NCI-H524 treated with DMSO at 0.1 percent for 48 hours (cell line): ENCODE measurements around the gene TPBG.
"Not testable (repeated sequence)": the region's sequence is repeated elsewhere in the genome, so short reads cannot be mapped to it uniquely, and the experiment has no call there.

Source experiments
- DNase-seq: peaks from one replicate; lab custom pipeline; 2025; lab: John Stamatoyannopoulos, UW

TPBG gene

DNA sequence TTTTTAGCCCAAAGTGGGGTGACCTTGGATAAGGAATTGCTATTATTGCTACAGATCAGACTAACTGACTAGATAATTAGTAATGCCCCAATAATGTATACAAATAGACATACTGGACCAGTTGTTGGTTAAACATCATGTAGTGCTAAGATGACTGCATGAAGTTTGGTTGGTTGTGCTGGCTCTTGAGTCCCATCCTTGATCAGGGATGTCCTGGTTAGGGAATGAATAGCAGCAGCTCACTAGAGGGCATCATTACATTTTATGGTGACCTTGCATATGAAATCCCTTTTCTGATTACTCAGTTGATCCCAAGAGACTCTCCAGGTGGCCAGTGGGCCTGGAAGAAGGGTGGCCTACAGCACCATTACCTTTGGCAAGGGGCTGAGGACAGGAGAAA lies 10.9 kb downstream of the TPBG start:
- DNase-seq, result no peak

DNA sequence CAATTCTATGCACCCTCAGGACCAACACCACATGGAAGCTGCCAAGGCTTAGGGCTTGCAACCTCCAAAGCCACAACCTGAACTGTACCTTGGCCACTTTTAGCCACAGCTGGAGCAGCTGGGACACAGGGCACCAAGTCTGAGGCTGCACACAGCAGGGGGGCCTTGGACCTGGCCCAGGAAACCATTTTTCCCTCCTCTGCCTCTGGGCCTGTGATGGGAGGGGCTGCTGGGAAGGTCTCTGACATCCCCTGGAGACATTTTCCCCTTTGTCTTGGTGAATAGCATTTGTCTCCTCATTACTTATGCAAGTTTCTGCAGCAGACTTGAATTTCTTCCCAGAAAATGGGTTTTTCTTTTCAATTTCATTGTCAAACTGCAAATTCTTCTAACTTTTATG lies 13.0 kb downstream of the TPBG start:
- no peak for DNase-seq

DNA sequence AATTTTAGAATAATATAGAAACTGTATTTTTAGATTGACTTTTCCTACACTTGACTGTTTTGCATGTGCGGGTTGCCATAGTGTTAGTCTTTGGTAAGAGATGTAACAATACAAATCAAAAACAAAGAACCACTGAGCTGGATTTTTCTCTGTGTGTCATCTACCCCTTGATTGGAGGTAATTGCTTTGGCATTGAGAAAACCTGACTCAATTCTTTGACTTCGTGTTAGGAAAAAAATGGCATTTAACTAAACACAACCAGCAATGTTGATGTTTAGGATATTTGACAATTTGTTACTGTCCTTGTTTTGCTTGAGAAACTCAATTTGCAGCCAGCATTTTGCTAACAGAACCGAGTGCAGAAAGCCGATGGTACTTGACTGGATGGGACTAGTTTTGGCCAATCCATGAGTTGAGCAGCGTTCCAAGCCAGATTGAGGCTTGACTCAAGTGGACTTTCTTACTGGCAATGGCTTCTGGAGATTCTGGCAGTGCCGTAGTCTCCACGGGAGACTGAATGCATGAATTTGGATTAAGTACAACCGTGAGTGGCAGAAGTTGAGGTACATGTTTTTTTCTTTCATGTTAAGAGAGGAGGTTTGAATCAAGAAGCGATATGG lies 17.1 kb downstream of the TPBG start:
- DNase-seq, result no peak

DNA sequence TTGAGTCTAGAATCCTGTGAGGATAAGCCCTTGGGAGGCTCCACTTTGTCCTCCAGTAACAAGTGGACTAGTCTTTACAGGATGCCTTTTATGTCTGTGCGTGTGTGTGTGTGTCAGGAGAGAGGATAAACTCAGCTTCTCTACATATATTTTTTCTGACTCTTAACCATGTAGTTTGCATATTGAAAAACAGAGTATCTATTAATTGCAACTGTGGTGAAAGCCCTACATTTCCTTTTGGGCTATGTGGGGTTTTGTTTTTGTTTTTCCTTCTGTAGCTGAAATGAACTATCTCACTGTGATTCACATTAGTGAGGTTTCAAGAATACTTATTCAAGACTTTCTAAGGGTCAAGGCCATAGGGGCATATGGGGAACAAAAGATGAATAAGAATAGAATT lies 17.7 kb downstream of the TPBG start:
- no peak for DNase-seq

DNA sequence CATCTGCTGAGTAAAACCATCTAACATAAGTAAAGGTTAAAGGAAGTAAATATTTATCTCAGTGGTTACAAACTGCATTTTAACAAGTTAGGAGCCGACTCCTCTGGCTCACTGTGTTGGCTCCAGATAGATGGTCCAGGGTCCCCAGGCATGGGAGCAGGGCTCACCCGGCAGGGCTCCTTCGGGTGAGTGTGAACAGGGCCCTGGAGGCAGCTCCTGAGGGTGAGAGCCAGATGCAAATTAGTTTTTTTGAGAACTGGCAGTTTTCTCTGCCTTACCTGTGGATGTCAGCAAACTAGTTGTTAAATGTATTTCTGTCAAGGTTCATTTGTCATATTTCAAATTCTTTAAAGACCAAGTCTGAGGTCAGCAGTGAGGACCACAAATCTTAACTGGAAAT lies 21.5 kb downstream of the TPBG start:
- DNase-seq, result no peak

DNA sequence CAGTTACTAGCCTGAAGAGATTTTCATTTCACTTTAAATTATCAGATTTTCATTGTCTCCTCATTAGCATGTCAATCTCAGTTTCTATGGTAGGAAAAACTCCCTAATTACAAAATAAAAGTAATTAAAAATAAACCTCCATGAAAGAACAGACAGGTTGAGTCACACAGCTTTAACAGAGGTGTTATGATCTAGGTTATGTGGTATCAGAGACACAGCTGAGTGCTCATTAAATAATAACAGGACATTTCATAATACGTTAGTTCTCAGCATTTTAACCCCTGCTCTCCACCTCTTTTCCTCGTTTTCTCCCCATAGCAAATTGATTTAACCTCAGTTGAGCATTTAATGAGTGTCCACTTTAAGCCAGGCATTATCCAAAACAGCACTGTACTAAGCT lies 21.9 kb downstream of the TPBG start:
- DNase-seq, result no peak

DNA sequence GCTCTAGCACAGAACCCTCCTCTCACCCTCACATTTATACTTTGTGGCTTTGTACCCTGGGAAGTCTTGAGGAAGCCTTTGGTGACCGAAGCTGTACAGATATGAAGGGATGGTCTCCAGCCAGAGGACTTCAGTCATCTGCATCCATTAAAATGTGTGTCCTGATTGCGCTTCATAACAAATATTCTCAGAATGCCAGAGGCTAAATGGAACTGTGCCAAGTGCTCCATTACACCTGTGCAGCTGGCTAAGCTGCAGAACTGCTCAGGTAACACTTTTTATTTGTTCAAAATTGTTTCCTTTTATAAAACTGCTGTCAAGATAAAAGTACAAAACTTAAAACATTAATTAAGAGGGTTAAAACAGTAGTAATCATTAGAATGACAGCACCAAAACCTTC lies 22.3 kb downstream of the TPBG start:
- DNase-seq, result no peak

DNA sequence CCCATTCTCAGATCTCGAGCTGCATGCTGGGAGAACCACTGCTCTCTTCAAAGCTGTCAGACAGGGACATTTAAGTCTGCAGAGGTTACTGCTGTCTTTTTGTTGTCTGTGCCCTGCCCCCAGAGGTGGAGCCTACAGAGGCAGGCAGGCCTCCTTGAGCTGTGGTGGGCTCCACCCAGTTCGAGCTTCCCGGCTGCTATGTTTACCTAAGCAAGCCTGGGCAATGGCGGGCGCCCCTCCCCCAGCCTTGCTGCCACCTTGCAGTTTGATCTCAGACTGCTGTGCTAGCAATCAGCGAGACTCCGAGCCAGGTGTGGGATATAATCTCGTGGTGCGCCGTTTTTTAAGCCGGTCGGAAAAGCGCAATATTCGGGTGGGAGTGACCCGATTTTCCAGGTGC lies 31.2 kb downstream of the TPBG start:
- not testable (repeated sequence) for DNase-seq

DNA sequence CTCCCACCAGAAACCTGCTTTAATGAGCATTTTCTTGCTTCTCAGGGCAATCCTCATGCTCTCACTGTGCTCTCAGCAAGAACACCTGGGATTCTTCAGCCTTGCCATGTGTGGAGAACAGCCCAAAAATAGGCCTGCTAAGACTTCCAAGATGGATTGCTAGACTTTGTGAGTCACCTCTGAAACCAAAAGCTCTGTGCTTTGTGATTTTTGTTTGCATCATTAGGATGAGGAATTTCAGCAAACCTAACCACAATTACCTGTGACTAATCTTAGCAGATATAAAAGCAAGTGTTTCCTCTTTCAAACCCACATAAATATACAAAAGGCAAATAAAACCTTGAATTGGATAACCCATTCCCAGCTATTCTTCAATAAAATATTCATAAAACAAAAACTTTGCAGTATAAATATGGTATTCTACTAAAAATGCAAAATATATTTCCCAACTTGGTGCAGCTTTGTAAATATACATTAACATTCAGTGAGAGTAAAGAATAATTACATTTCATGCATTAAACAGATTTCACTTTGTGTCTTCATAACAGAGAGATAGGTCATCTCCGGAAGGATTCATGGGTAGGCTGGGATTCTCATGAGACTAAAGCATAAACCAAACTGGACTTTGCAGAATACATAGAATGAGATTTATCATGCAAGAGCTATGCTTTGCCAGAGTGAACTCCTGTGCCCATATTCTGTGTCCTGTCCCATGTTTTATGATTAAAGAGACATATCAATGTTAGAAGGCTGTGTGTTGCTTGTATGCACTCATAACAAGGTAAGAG lies 33.5 kb downstream of the TPBG start:
- DNase-seq, result no peak

DNA sequence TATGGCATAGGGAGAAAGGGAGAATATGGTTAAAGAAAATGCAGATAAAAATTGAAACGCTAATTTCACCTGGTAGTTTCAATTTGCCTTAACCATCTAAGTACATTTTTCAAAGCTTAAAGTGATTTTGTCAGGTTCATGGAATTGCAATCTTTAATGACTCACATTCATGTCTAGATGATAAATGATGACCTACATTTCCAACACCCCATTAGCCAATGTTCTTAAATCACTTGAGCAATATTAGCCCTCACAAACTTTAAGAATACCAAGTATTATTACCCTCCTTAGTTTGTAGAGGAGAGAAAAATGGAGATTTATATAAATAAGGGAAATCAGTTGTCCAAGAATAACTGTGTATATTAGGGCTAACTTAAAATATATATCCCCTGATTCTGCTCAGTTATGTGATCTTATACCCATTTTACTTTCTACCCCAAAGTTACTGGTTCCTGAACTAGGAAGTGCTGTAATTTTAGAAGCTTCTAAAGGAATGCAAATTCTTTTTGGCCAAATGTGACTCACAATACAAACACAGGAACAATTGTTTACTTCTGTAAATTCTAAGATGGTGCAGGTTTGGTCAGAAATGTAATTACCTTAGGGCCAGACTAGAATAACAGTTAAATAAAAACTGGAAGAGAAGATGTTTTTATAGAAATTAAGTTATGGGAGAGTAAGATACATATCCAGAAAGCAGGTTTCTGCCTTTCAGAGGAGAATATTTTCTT lies 34.5 kb downstream of the TPBG start:
- DNase-seq, result no peak

DNA sequence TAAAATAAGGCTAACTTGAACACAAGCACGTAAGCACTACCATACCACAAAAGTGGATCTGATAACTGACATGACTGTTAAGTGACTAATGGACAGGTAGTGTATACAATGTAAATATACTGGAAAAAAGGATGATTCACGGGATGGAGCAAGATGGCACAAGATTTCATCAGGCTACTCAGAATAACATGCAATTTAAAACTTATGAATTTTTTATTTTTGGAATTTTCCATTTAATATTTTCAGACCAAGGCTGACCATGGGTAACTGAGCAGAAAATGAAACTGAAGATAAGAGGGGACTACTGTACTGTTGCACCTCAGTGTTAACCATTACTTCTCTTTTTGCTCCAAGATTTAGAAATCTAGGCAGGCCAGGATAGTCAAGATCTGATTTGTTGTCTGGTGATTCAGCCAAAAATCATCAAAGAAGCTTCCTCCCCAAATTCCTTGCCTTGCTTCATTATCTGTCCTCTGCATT lies 45.4 kb downstream of the TPBG start:
- DNase-seq, result no peak

DNA sequence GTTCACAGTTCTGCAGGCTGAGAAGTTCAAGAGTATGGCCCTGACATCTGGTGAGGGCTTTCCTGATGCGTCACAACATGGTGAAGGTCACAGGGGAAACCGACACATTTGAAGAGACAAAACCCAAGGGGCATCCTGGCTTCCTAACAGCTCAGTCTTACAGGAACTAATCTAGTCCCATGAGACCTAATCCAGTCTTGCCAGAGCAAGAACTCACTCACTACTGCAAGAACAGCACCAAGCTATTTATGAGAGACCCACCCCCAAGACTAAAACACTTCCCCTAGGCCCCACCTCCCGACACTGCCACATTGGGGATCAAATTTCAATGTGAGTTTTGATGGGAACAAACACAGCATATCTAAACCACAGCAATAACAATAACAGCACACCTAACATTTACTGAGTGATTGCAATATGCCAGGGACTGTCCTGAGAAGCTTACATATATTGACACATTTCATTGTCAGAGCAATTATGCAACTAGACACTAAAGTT lies 46.6 kb downstream of the TPBG start:
- no peak for DNase-seq

DNA sequence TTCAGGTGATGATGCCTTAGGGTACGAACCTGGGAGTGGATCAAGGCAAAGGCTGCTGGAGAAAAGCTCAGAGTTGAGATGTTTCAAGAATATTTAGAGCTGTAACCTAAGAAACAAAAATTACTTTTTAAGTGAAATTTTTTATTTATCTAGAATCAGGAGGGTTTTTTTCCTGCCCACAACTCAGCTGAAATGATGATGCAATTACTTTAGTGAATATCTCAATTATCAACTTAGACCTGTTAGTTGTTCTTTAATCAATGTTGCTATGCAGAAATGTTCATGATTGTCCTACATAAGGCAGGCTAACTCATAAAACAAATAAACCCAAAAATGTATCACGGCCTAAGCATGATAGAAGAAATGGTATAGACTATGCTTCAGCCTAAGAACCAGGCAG lies 50.3 kb downstream of the TPBG start:
- no peak for DNase-seq

DNA sequence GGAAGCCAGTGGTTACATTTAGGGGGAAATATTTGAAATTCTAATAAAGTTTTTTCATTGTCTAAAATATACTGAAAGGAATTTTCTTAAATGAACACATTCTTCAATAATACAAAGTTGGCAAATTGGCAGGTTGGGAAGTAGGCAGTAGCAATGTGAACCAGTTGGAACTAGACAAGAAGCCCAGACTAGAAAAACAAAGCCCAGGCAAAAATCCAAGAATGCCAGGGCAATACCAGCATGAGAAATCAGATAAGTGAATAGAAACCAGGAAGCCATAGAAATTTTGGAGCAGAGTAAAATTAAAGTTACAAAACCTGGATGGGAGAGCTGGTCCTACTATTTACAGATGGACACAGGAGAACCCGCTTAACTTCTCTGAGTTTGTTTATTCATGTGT lies 52.2 kb downstream of the TPBG start:
- DNase-seq, result no peak

DNA sequence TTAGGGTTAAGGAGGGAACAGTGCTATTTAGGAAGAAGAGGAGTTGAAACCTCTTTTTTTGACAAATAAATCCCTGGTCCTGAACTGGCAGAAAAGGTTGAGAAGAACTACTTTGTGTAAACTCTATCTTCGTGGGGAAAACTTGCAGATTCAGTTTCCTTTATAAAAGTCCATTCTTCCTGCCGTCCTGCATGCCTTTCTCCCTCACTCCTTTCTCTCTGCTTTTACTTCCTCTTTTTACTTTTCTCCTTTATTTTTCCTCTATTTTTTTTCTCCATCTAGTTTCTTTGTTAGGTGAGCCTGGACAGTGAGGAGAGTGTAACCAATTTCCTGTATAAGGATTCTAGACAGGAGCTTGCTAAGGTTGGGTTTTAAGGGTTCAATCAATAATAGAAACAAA lies 52.7 kb downstream of the TPBG start:
- no peak for DNase-seq
